ENCODE results near the gene USP48.

- no peak for TF ChIP-seq CTCF (conservative IDR thresholded peaks at IDR 0.05; ENCODE audit: low read length)
- TF ChIP-seq EZH2phosphoT487 (IDR thresholded peaks at IDR 0.05; ENCODE audit: borderline replicate concordance) = no peak
Measured at GRCh38 chr1:21702780-21703179, 80.2 kb downstream of the USP48 start.
